ENCODE data around the gene HOXB9.

HOXB9 gene

DNA sequence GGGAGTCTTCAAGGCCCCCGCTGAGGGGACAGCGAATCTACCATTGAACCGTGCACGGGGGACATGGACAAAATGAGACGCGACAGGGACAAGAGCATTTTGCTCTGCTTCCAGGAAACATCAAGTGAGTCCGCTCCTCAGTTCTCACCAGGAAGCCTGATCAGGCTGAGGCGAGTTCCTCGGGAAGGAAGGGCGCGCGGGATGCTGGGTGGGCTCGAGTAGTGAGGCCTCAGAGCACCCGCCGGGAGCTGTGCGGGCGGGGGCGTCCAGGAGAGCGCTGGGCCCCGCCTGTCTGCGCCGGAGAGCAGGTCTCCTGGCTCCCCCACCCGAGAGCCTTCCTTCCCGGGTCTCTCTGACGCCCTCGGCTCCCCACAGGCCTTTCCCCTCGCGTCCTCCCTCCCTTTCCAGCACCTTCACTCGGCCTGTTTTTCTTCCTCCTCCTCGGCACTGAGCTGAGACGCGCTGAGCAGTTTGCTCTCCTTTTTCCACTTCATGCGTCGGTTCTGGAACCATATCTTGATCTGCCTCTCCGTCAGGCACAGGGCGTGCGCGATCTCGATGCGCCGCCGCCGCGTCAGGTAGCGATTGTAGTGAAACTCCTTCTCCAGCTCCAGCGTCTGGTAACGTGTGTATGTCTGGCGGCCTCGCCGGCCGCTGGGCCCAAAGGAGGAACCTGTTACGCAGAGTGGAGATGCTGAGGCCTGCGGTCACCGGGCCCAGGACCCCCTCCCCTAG lies 30.0 kb downstream of the HOXB9 start:
- ATAC-seq (peak; percentile 29), DNase-seq (peak; percentile 43)

- DNase-seq (no peak), ATAC-seq (no peak)
Measured at GRCh38 chr17:48595278-48595999, 30.7 kb downstream of the HOXB9 start.

- no peak for DNase-seq
- ATAC-seq, result no peak
Measured at GRCh38 chr17:48594538-48595277, 31.4 kb downstream of the HOXB9 start.

GRCh38 chr17:48593840-48594537 lies 32.2 kb downstream of the HOXB9 start:
- ATAC-seq, result peak; percentile 56
- peak; percentile 90 for DNase-seq

DNA sequence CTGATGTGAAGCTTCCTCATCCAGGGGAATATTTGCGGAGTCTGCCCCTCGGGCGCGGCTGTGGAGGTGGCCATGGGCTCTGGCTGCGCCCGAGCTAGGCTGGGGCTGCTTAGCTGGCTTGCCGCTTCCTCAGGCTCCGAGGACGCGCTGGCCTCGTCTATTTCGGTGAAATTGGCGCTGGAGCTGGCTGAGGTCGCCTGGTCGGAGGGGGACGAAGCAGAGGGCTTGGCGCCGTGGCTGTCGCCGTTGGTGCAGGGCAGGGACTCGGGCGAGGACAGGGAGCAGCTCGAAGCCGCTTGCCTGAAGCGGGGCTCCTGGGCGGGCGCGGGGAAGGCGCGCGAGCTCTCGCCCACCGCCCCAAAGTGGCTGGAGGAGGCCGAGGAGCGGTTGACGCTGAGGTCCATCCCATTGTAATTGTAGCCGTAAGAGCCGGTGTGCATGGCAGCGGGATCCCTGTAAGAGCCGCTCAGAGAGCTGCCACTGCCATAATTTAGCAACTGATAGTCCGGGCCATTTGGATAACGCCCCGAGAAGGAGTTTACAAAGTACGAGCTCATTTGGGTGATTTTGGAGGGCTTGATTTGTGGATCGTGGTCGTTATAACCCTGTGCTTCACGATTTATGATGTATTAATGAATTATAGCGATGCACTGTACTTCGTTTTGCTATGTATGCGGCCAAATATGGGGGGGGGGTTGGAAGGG lies 32.9 kb downstream of the HOXB9 start, which contains the start of gene HOXB5:
Gene HOXB5 (minus strand): TSS at position 654 of the 704 bp plus-strand sequence. CDS start 97 bp downstream, at position 557.
- ATAC-seq (no peak), DNase-seq (peak; percentile 41)

GRCh38 chr17:48592577-48592976 lies 33.6 kb downstream of the HOXB9 start:
- DNase-seq (no peak), ATAC-seq (no peak)

- DNase-seq (no peak), ATAC-seq (no peak)
Measured at GRCh38 chr17:48592057-48592514, 34.1 kb downstream of the HOXB9 start.

- DNase-seq (no peak), ATAC-seq (no peak)
Measured at GRCh38 chr17:48591255-48592056, 34.7 kb downstream of the HOXB9 start.

- ATAC-seq (no peak), DNase-seq (no peak)
Measured at GRCh38 chr17:48590607-48591161, 35.5 kb downstream of the HOXB9 start.

DNA sequence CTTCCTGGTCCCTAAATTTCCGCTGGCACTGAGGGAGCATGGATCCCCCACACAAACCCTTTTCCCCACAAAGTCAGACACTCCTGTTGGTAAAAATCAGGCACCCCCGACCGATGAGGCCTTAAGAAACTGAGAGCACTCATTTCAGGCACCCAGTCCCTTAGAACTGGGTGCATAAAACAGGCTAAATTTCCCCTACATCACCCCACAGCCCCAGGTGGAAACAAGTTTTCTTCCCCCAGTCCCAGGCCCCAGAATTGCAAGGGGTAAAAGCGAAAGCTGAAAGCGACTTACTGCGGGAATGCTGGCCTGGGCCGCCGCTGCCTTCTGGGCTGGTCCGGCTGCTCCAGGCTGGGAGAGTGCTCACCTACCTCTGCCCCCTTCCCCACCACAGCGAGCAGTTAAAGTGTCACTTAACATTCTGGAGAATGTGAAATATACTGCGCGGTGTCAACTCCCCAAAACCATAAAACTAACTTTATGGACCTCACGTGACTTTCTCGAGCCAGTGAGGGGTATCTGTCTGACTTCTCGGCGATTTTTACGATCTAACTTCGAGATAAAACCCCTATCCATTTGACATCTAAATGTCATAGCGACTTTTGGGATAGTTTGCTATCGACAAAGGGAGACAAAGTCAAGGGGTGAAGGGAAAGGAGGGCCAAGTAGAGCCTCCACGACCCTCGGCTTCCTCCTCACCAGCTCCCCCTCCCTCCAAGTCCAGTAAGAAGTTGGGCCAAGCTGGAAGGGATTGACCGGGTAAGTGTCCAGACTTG lies 36.1 kb downstream of the HOXB9 start, which contains the start of gene HOXB3:
Gene HOXB3 (minus strand): TSS at position 411 of the 776 bp plus-strand sequence. CDS start 37,767 bp downstream, outside the sequence.
- DNase-seq (no peak), ATAC-seq (no peak)

GRCh38 chr17:48589060-48589830 lies 36.9 kb downstream of the HOXB9 start:
- DNase-seq (no peak), ATAC-seq (no peak)

- DNase-seq (no peak), ATAC-seq (no peak)
Measured at GRCh38 chr17:48588528-48588927, 37.6 kb downstream of the HOXB9 start.

DNA sequence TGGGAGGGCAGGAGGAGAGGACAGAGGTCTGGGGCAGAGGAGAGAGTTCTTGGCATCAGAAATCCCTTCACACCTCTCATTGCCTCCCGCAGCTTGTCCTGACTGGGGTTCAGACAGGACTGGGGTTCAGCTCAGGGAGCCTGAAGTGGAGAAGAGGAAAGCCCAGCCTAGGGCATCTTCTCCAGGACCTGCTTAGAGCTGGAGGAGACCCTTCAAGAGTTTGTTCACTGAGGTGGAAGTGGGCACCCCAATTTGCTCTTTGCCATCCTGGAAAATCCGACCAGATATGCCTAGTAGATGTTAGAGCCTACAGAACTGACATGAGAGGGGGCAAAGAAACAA lies 38.1 kb downstream of the HOXB9 start:
- ATAC-seq (no peak), DNase-seq (no peak)

GRCh38 chr17:48587276-48588073 lies 38.7 kb downstream of the HOXB9 start:
- ATAC-seq, result no peak
- no peak for DNase-seq

GRCh38 chr17:48586355-48587258 lies 39.6 kb downstream of the HOXB9 start:
- ATAC-seq, result no peak
- peak; percentile 53 for DNase-seq

DNA sequence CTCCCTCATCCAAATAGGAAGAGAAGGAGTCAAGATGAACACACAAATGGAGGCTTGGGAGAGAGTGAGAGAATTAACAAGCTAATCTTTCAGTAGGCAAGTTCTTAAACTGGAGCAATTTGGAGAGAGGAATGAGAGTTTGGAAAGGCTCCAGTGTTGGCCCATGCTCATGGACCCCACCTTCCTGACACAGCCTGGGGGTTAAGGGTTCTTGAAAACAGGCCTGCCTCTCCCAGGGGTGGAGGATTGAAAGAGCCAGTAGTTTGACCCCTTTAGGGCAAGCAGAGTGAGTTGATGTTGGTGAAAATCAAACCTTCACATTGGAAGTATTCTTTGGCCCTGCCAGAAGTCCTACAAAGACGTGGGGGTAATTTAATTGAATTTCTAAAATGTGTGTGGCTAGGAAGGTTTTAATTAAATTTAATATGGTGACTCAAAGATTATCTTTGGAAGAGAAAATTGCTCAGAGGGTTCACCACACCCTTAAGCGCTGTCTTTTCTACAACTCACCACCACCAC lies 41.9 kb downstream of the HOXB9 start:
- DNase-seq (no peak), ATAC-seq (no peak)

All from stimulated activated naive CD8-positive, alpha-beta T cell treated with anti-CD3 and anti-CD28 coated beads, Interleukin-15, Interleukin-2, amounts not matched to agents 100 U/mL and 50 U/mL, for 24 hours (primary cell).